Kasumi-1 (cell line): ENCODE results near the gene KCNJ2.

Source experiments
- DNase-seq, 2 experiments: peaks; one replicate each; lab custom pipeline; 2025; lab: John Stamatoyannopoulos, UW

KCNJ2 gene

DNA sequence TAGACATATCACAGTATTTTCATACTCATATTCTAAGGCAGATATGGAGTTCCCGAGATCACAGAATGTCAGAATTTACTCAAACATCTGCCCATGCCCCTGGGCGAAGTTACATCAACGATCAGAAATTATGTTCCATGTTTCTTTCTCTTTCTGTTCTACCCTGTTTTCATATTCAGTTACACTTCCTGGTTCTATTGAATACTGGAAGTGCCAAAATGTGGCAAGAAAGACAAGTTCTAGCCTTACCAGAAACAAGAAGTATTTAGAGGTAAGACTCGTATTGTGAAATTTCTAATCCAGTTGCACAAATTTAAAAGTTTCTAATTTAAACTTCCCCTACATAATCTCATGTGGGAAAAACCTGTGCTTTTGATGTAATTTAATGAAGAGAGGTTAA, 36.1 kb downstream of the KCNJ2 start:
- DNase-seq = no peak

DNA sequence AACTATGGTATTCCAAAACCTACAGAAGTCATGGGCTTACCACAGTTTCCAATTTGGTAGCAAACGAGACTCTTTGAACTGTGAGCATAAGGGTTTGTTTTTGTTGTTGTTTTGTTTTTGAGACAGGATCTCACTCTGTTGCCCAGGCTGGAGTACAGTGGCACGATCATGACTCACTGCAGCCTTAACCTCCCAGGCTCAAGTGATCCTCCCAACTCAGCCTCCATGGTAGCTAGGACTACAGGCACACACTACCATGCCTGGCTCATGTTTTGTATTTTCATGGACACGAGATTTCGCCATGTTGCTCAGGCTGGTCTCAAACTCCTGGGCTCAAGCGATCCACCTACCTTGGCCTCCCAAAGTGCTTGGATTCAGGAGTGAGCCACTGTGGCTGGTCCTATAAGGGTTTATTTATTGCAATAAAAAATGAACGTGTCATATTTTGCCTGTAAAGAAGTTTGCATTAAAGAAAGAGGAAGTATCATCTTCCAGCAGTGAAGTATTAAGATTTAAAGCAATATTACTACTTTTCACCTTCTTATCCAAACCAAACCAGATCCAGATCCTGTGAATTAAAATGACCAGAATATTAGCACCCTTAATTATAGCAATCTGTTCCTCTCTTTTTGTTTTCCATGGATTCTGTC, 37.2 kb downstream of the KCNJ2 start:
- DNase-seq = no peak

DNA sequence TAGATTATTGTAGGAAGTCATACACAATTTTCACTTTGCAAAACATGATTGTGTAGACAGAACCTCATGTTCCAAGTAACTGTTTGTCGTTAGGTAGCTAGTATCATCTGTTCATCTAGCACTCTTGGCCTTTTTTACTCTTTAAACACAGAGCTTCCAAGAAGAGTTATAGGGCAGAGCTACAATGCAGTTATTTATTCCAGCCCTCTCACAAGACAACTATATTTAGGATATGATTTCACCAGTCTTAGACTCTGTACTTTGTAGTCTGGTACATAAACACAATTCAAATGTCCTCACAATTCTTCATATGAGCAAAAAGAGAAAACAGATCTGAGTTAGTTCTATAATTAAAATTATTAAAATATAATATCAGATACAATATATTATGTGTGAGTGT, 37.9 kb downstream of the KCNJ2 start:
- no peak for DNase-seq

DNA sequence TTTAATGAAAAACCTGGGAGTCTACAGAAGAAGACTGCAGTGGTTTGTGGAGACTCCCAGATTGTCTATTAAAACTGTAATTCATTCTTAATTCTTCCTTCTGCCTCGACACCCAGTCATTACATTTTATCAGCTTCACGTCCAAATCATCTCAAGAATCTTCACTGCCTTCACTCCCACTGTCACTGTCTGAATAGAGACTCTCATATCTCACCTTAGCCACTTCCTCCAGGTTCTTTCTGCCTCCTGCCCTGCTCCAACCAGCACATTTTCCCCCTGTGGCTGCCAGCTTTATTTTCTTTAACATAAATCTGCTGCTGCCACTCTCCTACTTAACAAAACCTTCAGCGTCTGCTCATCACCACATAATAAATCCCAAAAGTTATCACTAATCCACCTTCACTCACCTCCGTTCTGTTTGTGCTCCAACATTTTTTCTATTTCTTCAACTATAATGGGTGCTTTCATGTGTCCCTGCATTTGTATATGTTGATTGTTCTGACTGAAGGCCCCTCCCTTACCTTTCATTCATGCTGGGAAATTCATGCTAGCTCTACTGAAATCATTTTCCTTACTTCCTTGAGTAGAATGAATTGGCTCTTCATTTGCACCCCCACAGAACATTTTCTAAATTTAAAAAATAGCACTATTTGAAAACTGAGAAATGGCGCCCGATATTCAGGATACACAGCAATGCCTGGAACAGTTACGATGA, 38.9 kb downstream of the KCNJ2 start:
- no peak for DNase-seq

DNA sequence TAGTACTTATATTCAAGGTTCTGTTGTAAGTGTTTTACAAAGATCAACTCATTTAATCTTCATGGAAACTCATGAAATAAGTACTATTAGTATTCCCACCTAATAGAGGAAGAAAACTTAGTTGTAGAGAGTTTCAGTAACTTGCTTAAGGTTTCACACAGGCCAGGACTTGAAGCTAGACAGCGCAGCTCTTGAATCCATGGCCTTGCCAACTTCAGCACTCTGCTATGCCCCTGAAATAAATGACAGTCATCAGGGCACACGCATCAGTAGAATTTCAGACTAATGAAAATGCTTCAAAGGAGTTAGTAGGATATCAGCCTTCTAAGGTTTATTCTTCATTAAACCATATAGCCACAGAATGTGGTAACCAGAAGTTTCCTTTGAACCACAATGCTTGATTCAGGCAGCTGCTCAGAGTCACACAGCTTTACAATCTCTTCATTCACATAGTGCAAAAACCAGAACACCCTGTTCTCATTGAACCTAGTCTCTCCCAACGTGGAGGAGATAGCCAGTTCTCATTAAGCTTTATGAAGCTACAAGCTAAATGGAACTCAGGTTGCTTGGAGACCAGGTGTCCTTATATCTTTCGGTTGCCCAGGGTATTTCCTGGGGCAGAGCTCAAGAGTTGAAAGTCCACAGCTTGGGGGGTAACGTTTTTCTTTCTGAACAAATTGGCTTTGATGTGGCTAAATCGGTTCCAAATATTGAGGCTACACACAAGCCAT, 39.7 kb downstream of the KCNJ2 start:
- DNase-seq = no peak

DNA sequence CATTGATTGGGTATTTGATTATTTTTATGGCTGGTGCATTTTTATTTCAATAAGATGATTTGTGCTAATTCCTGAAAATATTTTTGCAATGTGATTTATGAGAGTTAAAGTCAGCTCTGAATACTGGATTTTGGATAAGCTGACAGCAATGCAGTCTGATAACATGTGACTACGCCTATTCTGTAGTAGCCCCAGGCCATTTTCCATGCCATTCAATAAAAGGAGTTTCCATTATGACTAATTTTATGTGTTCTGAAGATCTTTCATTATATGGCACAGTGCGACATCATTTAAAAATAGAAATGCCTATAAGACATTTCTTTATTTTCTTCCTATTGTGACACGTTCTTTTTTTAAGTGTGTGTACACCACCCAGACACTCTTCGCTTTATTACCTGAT, 46.3 kb downstream of the KCNJ2 start:
- no peak for DNase-seq

DNA sequence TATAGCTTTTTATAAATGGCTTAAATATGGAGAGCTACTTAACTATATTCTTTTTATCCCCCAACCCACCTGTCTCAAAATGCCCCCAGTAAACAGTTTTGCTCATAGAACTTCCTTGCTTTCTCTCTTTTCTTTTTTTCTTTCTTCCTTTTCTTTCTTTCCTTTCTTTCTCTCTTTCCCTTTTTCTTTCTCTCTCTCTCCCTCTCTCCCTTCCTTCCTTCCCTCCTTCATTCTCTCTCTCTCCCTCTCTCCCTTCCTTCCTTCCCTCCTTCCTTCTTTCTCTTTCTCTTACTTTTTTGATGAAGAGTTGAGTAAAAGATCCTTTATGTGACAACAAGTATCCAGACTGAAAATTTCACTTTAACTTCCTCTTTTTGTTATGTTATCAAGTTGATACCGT, 48.2 kb downstream of the KCNJ2 start:
- no peak for DNase-seq

DNA sequence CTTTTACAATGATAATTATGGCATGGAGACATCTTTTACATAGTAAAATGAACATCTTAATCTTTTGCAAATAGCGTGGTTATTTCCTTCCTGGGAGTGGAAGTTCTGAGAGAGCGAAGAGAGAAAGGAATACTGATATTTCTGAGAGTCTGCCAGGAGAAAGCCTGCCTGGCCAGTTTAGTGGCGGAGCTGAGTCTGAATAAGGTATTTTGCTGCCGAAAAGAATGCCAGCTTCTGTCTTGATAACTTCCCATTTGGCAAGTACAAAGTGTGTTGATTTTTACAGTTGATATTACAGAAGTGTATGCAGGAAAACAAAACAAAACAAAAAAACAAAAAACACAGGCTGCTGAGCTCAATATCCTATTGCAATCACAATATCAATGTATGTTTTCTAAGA, 55.9 kb downstream of the KCNJ2 start:
- DNase-seq = no peak
